ENCODE results near the gene KCTD4. TPM values are rescaled to one million over a fixed set of nuclear protein-coding genes. Genes with fewer than 3 reads are reported as not detected.
A peak's percentile ranks its signal among the peaks of the same experiment; 100 is the strongest.
"Not testable (repeated sequence)": the region's sequence is repeated elsewhere in the genome, so short reads cannot be mapped to it uniquely, and the experiment has no call there.

Gene KCTD4
- polyA plus RNA-seq: 0.28 to 0.44 TPM (median 0.39 TPM) in 3 replicates
- 1.5 TPM for polyA plus RNA-seq (2011; ENCODE audit: low read depth)
- 0.47 and 1.2 TPM in 2 replicates for polyA plus RNA-seq (2011; cell fraction: cytosol; rRNA removed)
- 1.2 and 1.3 TPM in 2 replicates for polyA plus RNA-seq (2011; cell fraction: nucleus; rRNA removed)
- 0.55 and 1.2 TPM in 2 replicates for polyA plus RNA-seq (2012; ENCODE audit: low replicate concordance)
- 0.10 to 0.32 TPM in 2 of 3 replicates, not detected in the other for polyA minus RNA-seq
- polyA minus RNA-seq (2011; cell fraction: cytosol; rRNA and poly(A)+ RNA removed): not detected
- polyA minus RNA-seq (2011; cell fraction: nucleus; rRNA and poly(A)+ RNA removed): 0.39 TPM in 1 of 2 replicates, not detected in the other

- Histone ChIP-seq H3K4me2 (ENCODE audit: control insufficient read depth, extremely low read depth, insufficient read depth, low read depth, low read length) (peak within 1 kb of the TSS; percentile 30), H4K20me1 (ENCODE audit: control insufficient read depth, extremely low read depth, insufficient read depth, low read length) (no peaks in the 10 kb centered on the region), H3K9me1 (ENCODE audit: control insufficient read depth, extremely low read depth, insufficient read depth, low read length) (no peaks in the 10 kb centered on the region), H3K27me3 (ENCODE audit: control insufficient read depth, extremely low read depth, insufficient read depth, low read length) (no peaks in the 10 kb centered on the region), H3K27ac (ENCODE audit: control insufficient read depth, insufficient read depth, low read length) (peak within 1 kb of the TSS; percentile 54), H3K9ac (ENCODE audit: control insufficient read depth, extremely low read depth, insufficient read depth, low read length) (peak within 1 kb of the TSS; percentile 20), H3K4me1 (ENCODE audit: control insufficient read depth, extremely low read depth, insufficient read depth, low read length) (peaks cover 56% of the 10 kb centered on the region), H3K36me3 (ENCODE audit: control insufficient read depth in 2 of 2, extremely low read depth in 1 of 2, insufficient read depth in 2 of 2, low read length in 2 of 2) (peaks cover 2 to 5% of the 10 kb centered on the region in 2 experiments), H3K9me3 (ENCODE audit: control insufficient read depth, low read depth, low read length) (no peaks in the 10 kb centered on the region), H3K4me3 (ENCODE audit: control insufficient read depth in 2 of 3, extremely low read depth in 1 of 3, insufficient read depth in 2 of 3, low read depth in 1 of 3, low read length in 3 of 3) (no peak within 1 kb of the TSS), H2AFZ (ENCODE audit: control insufficient read depth, low read length) (no peak within 1 kb of the TSS), H3K79me2 (ENCODE audit: control insufficient read depth, insufficient read depth, low read length) (peaks cover 47% of the 10 kb centered on the region)
- TF ChIP-seq EZH2 (IDR thresholded peaks at IDR 0.05; ENCODE audit: low read length) (no peak), CTCF (optimal IDR thresholded peaks at IDR 0.05 in 1 of 3, IDR thresholded peaks at IDR 0.05 in 1 of 3, conservative IDR thresholded peaks at IDR 0.05 in 1 of 3; ENCODE audit: extremely low read depth in 1 of 3, insufficient read depth in 2 of 3, low read length in 3 of 3) (no peak)
- DNase-seq (ENCODE audit: low read depth, low spot score): no peak
- dilution Hi-C loops (cut with MboI; ENCODE audit: extremely low pct_ligation_motif_present, low sequenced_read_pairs): no loop called here
- FAIRE-seq: peak; percentile 88
Observed at GRCh38 chr13:45200701-45201232, at the start of gene KCTD4. TSS of gene KCTD4 (minus strand) at chr13:45201045. CDS start at chr13:45194567, 6,478 bp downstream.

GRCh38 chr13:45249662-45250061, 48.8 kb upstream of the KCTD4 start:
- H3K4me1 ChIP-seq (ENCODE audit: control insufficient read depth, extremely low read depth, insufficient read depth, low read length): peaks cover 8% of the 10 kb centered on the region
- H3K27ac ChIP-seq (ENCODE audit: control insufficient read depth, insufficient read depth, low read length): no peak overlapping the region
- no peak overlapping the region for H3K4me3 ChIP-seq (ENCODE audit: control insufficient read depth in 2 of 3, extremely low read depth in 1 of 3, insufficient read depth in 2 of 3, low read depth in 1 of 3, low read length in 3 of 3)
- FAIRE-seq (peak; percentile 9), DNase-seq (ENCODE audit: low read depth, low spot score) (no peak)
- no peaks in the 10 kb centered on the region for H3K9me3 ChIP-seq (ENCODE audit: control insufficient read depth, low read depth, low read length)
- peaks cover 21% of the 10 kb centered on the region for H3K79me2 ChIP-seq (ENCODE audit: control insufficient read depth, insufficient read depth, low read length)
- H3K36me3 ChIP-seq (ENCODE audit: control insufficient read depth in 2 of 2, extremely low read depth in 1 of 2, insufficient read depth in 2 of 2, low read length in 2 of 2): peaks cover 0 to 2% of the 10 kb centered on the region in 2 experiments
- no peaks in the 10 kb centered on the region for H4K20me1 ChIP-seq (ENCODE audit: control insufficient read depth, extremely low read depth, insufficient read depth, low read length)
- H3K9me1 ChIP-seq (ENCODE audit: control insufficient read depth, extremely low read depth, insufficient read depth, low read length): peaks cover 3% of the 10 kb centered on the region
- H3K4me2 ChIP-seq (ENCODE audit: control insufficient read depth, extremely low read depth, insufficient read depth, low read depth, low read length): no peak overlapping the region
- no peak overlapping the region for H3K9ac ChIP-seq (ENCODE audit: control insufficient read depth, extremely low read depth, insufficient read depth, low read length)
- no peak for TF ChIP-seq EZH2 (IDR thresholded peaks at IDR 0.05; ENCODE audit: low read length)
- TF ChIP-seq CTCF (optimal IDR thresholded peaks at IDR 0.05 in 1 of 3, IDR thresholded peaks at IDR 0.05 in 1 of 3, conservative IDR thresholded peaks at IDR 0.05 in 1 of 3; ENCODE audit: extremely low read depth in 1 of 3, insufficient read depth in 2 of 3, low read length in 3 of 3): no peak
- H3K27me3 ChIP-seq (ENCODE audit: control insufficient read depth, extremely low read depth, insufficient read depth, low read length): no peaks in the 10 kb centered on the region
- no peak overlapping the region for H2AFZ ChIP-seq (ENCODE audit: control insufficient read depth, low read length)
- dilution Hi-C loops (cut with MboI; ENCODE audit: extremely low pct_ligation_motif_present, low sequenced_read_pairs): no loop called here

DNA sequence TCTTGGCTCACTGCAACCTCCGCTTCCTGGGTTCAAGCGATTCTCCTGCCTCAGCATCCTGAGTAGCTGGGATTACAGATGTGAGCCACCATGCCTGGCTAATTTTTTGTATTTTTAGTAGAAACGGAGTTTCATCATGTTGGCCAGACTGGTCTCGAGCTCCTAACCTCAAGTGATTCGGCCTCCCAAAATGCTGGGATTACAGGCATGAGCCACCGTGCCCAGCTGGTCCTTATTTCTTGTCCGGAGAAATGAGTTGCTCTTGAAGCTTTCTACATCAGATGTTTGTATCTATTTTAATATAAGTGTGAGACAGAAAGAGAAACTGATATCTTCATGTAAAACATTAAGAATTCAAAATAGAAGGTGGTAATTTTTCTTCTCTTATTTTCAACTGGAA, 43.9 kb upstream of the KCTD4 start:
- H4K20me1 ChIP-seq (ENCODE audit: control insufficient read depth, extremely low read depth, insufficient read depth, low read length); DNase-seq (ENCODE audit: low read depth, low spot score); H3K9me1 ChIP-seq (ENCODE audit: control insufficient read depth, extremely low read depth, insufficient read depth, low read length); H3K27ac ChIP-seq (ENCODE audit: control insufficient read depth, insufficient read depth, low read length); H3K9me3 ChIP-seq (ENCODE audit: control insufficient read depth, low read depth, low read length); H3K9ac ChIP-seq (ENCODE audit: control insufficient read depth, extremely low read depth, insufficient read depth, low read length); H3K27me3 ChIP-seq (ENCODE audit: control insufficient read depth, extremely low read depth, insufficient read depth, low read length); H3K36me3 ChIP-seq (ENCODE audit: control insufficient read depth in 2 of 2, extremely low read depth in 1 of 2, insufficient read depth in 2 of 2, low read length in 2 of 2); H3K4me2 ChIP-seq (ENCODE audit: control insufficient read depth, extremely low read depth, insufficient read depth, low read depth, low read length); H3K4me3 ChIP-seq (ENCODE audit: control insufficient read depth in 2 of 3, extremely low read depth in 1 of 3, insufficient read depth in 2 of 3, low read depth in 1 of 3, low read length in 3 of 3); FAIRE-seq; H2AFZ ChIP-seq (ENCODE audit: control insufficient read depth, low read length); dilution Hi-C loops (cut with MboI; ENCODE audit: extremely low pct_ligation_motif_present, low sequenced_read_pairs): not testable (repeated sequence)
- H3K79me2 ChIP-seq (ENCODE audit: control insufficient read depth, insufficient read depth, low read length): peaks cover 45% of the 10 kb centered on the region
- H3K4me1 ChIP-seq (ENCODE audit: control insufficient read depth, extremely low read depth, insufficient read depth, low read length): peaks cover 42% of the 10 kb centered on the region

Data from keratinocyte (primary cell).